Measurements from ENCODE around the gene GPC5. TPM values are rescaled to one million over a fixed set of nuclear protein-coding genes. Genes with fewer than 3 reads are reported as not detected.
"Not testable (repeated sequence)": the region's sequence is repeated elsewhere in the genome, so short reads cannot be mapped to it uniquely, and the experiment has no call there.

The GPC5 gene
- total RNA-seq, 2 experiments from 2014 or later, result 2.4 TPM; not detected in 1

DNA sequence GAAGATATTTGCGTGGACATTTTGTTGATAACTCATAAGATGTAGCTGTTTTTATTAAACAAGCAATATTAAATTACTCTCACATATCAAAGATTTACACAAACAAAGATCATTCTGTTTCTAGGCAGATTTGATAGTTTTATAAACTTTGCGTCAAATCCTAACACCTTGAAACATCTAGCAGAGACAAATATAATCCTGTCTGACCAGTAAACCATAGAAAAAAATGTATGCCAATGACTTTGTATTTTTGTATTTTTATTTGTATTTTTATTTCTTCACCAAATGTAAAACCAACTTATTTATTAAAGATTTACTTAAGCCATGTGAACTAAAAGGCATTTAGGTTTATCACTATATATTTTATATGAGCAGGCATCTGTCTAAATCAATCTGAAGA is 494.6 kb downstream of the GPC5 start:
- CTCF ChIA-PET (ENCODE audit: unreplicated experiment), result no interaction called here
- POLR2A ChIA-PET, result interaction anchor here (0.7 to 1.7 kb wide), 6 partner anchors 10 to 800 kb away, joined by 3 to 5 read pairs (median 3); no protein-coding TSS in a partner anchor
- Histone ChIP-seq H3K4me1 (ENCODE audit: insufficient read depth, low read length, poor library complexity, severe bottlenecking) (no peaks in the 10 kb centered on the region), H3K36me3 (ENCODE audit: insufficient read depth, low read length) (no peaks in the 10 kb centered on the region), H3K79me2 (ENCODE audit: insufficient read depth, low read depth, low read length) (no peaks in the 10 kb centered on the region), H3K27ac (ENCODE audit: low read depth, low read length, poor library complexity, severe bottlenecking) (no peak overlapping the region), H3K4me2 (ENCODE audit: low read length) (no peak overlapping the region), H3K9me2 (ENCODE audit: insufficient read depth, low read length) (0 out of 2 replicates have a peak, but pooled peaks cover 7% of the 10 kb centered on the region), H3K4me3 (ENCODE audit: low read depth, low read length, poor library complexity, severe bottlenecking) (no peak overlapping the region), H2AFZ (ENCODE audit: low read length) (no peak overlapping the region), H3K9me3 (ENCODE audit: low read length) (0 out of 2 replicates have a peak, but pooled peaks cover 4% of the 10 kb centered on the region), H4K20me1 (ENCODE audit: insufficient read depth, low read length) (no peaks in the 10 kb centered on the region)
- intact Hi-C loops (cut with micrococcal nuclease; ENCODE audit: unreplicated experiment), result no loop called here
- TF ChIP-seq CTCF (conservative IDR thresholded peaks at IDR 0.05; ENCODE audit: low read length), result no peak
- TF ChIP-seq EZH2phosphoT487 (IDR thresholded peaks at IDR 0.05; ENCODE audit: borderline replicate concordance, low read depth, low read length), result no peak
- BruUV-seq (replicated peaks), result no TSS peak
- DNase-seq (ENCODE audit: low spot score), result no peak

- Histone ChIP-seq H4K20me1 (ENCODE audit: insufficient read depth, low read length) (no peaks in the 10 kb centered on the region), H3K27ac (ENCODE audit: low read depth, low read length, poor library complexity, severe bottlenecking) (no peak overlapping the region), H3K9me3 (ENCODE audit: low read length) (0 out of 2 replicates have a peak, but pooled peaks cover 4% of the 10 kb centered on the region), H3K9me2 (ENCODE audit: insufficient read depth, low read length) (0 out of 2 replicates have a peak, but pooled peaks cover 7% of the 10 kb centered on the region), H3K4me3 (ENCODE audit: low read depth, low read length, poor library complexity, severe bottlenecking) (no peak overlapping the region), H3K79me2 (ENCODE audit: insufficient read depth, low read depth, low read length) (no peaks in the 10 kb centered on the region), H3K4me2 (ENCODE audit: low read length) (no peak overlapping the region), H3K36me3 (ENCODE audit: insufficient read depth, low read length) (no peaks in the 10 kb centered on the region), H2AFZ (ENCODE audit: low read length) (no peak overlapping the region), H3K4me1 (ENCODE audit: insufficient read depth, low read length, poor library complexity, severe bottlenecking) (no peaks in the 10 kb centered on the region)
- intact Hi-C loops (cut with micrococcal nuclease; ENCODE audit: unreplicated experiment), result no loop called here
- no peak for TF ChIP-seq EZH2phosphoT487 (IDR thresholded peaks at IDR 0.05; ENCODE audit: borderline replicate concordance, low read depth, low read length)
- no peak for TF ChIP-seq CTCF (conservative IDR thresholded peaks at IDR 0.05; ENCODE audit: low read length)
- ChIA-PET CTCF (ENCODE audit: unreplicated experiment) (no interaction called here), POLR2A (interaction anchor here (0.6 to 1.4 kb wide), 5 partner anchors 14 to 643 kb away, joined by 3 to 4 read pairs (median 3); no protein-coding TSS in a partner anchor)
- no peak for DNase-seq (ENCODE audit: low spot score)
- no TSS peak for BruUV-seq (replicated peaks)
These were observed 495.9 kb downstream of the GPC5 start for GRCh38 chr13:91894316-91894715.

GRCh38 chr13:91896547-91896946 is 498.1 kb downstream of the GPC5 start:
- Histone ChIP-seq H3K4me3 (ENCODE audit: low read depth, low read length, poor library complexity, severe bottlenecking) (no peak overlapping the region), H4K20me1 (ENCODE audit: insufficient read depth, low read length) (no peaks in the 10 kb centered on the region), H2AFZ (ENCODE audit: low read length) (no peak overlapping the region), H3K4me2 (ENCODE audit: low read length) (no peak overlapping the region), H3K4me1 (ENCODE audit: insufficient read depth, low read length, poor library complexity, severe bottlenecking) (no peaks in the 10 kb centered on the region), H3K27ac (ENCODE audit: low read depth, low read length, poor library complexity, severe bottlenecking) (no peak overlapping the region), H3K79me2 (ENCODE audit: insufficient read depth, low read depth, low read length) (no peaks in the 10 kb centered on the region), H3K36me3 (ENCODE audit: insufficient read depth, low read length) (no peaks in the 10 kb centered on the region), H3K9me3 (ENCODE audit: low read length) (0 out of 2 replicates have a peak, but pooled peaks cover 4% of the 10 kb centered on the region), H3K9me2 (ENCODE audit: insufficient read depth, low read length) (0 out of 2 replicates have a peak, but pooled peaks cover 7% of the 10 kb centered on the region)
- no peak for DNase-seq (ENCODE audit: low spot score)
- intact Hi-C loops (cut with micrococcal nuclease; ENCODE audit: unreplicated experiment), result no loop called here
- CTCF ChIA-PET (ENCODE audit: unreplicated experiment), result interaction anchor here (0.6 kb wide), 1 partner anchor 62 kb away, joined by 4 read pairs; no protein-coding TSS in a partner anchor
- POLR2A ChIA-PET, result interaction anchor here (0.7 to 1.3 kb wide), 2 partner anchors 9 to 667 kb away, joined by 3 read pairs; no protein-coding TSS in a partner anchor
- TF ChIP-seq EZH2phosphoT487 (IDR thresholded peaks at IDR 0.05; ENCODE audit: borderline replicate concordance, low read depth, low read length), result no peak
- TF ChIP-seq CTCF (conservative IDR thresholded peaks at IDR 0.05; ENCODE audit: low read length), result no peak
- no TSS peak for BruUV-seq (replicated peaks)

GRCh38 chr13:91898986-91899385 is 500.6 kb downstream of the GPC5 start:
- H3K27ac ChIP-seq (ENCODE audit: low read depth, low read length, poor library complexity, severe bottlenecking); DNase-seq (ENCODE audit: low spot score); H3K9me3 ChIP-seq (ENCODE audit: low read length); H3K36me3 ChIP-seq (ENCODE audit: insufficient read depth, low read length); intact Hi-C loops (cut with micrococcal nuclease; ENCODE audit: unreplicated experiment); H3K4me2 ChIP-seq (ENCODE audit: low read length); H3K4me3 ChIP-seq (ENCODE audit: low read depth, low read length, poor library complexity, severe bottlenecking); CTCF ChIA-PET (ENCODE audit: unreplicated experiment); H3K79me2 ChIP-seq (ENCODE audit: insufficient read depth, low read depth, low read length); H3K9me2 ChIP-seq (ENCODE audit: insufficient read depth, low read length); H3K4me1 ChIP-seq (ENCODE audit: insufficient read depth, low read length, poor library complexity, severe bottlenecking); BruUV-seq (replicated peaks); H4K20me1 ChIP-seq (ENCODE audit: insufficient read depth, low read length); H2AFZ ChIP-seq (ENCODE audit: low read length): not testable (repeated sequence)
- POLR2A ChIA-PET, result interaction anchor here (0.6 to 2.7 kb wide), 12 partner anchors 8 to 842 kb away, joined by 3 to 11 read pairs (median 4); no protein-coding TSS in a partner anchor

All from OCI-LY7 (cell line).